ENCODE results near the gene LTC4S. TPM values are rescaled to one million over a fixed set of nuclear protein-coding genes. Genes with fewer than 3 reads are reported as not detected.

The LTC4S gene
- total RNA-seq, 2 experiments from 2014 or later = 5.7 to 6.3 TPM

DNA sequence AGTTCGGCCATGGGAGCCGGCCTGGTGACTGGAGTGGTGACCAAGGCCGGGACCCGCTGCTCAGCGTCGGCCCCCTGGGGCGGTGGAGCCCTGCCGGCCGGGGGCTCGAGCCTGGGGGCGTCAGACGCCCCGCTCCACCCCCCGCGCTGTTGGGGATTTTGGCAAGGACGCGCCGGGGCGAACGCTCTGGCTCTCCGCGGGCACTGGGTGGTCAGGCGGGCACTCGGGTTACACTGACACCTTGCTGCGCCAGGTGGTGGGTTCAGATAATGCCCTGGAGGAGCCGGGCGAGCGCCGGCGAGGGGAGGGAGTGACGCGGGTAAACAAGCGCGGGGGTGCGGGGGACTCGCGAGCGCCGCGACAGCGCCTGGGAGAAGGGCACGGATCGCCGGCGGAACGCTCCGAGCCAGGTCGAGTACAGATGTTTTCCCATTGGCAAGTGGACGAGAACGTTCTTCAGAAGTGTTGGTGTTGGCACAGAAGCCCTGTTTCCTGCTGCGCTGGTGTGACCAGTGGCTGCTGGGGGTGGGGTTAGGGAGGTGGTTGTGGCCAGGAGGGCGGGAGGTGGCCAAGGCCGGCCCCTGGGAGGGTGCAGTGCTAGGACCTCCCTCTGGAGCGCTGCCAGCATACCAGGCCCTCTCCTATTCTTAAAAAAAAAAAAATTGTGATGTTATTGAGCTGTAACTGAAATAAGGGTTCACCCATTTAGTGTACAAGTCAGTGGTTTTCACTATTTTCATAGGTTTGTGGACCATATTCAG lies 27.7 kb downstream of the LTC4S start:
- no peaks in the 10 kb centered on the region for H3K27me3 Mint-ChIP-seq
- peak overlapping the region; percentile 90 for H3K4me3 Mint-ChIP-seq
- POLR2A ChIA-PET = interaction anchor here (0.6 to 4.0 kb wide), 13 partner anchors 10 to 1441 kb away, joined by 3 to 42 read pairs (median 4); partner anchors contain the start of gene MGAT4B
- ATAC-seq (ENCODE audit: low read depth) (peak; percentile 65), DNase-seq (peak; percentile 87)
- peak overlapping the region; percentile 96 for H3K27ac Mint-ChIP-seq
- H3K9me3 Mint-ChIP-seq = no peaks in the 10 kb centered on the region
- peaks cover 29% of the 10 kb centered on the region for H3K4me1 Mint-ChIP-seq
- peaks cover 13% of the 10 kb centered on the region for H3K36me3 Mint-ChIP-seq

DNA sequence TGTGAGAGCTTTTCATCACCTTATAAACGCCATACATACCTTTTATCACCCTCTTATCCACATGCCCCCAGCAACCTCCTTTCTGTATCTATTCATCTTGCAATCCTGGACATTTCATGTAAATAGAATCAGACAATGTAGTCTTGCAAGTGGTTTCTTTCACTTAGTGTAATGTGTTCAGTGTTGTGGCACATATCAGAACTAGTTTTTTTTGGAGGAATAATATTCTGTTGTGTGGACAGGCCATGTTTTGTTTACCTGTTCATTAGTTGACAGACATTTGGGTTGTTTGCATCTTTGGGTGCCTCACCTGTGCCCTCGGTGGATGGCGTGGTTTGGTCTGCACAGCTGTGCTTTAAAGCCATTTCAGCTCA lies 28.3 kb downstream of the LTC4S start:
- Mint-ChIP-seq H3K36me3 (peaks cover 16% of the 10 kb centered on the region), H3K27ac (peak overlapping the region; percentile 96), H3K27me3 (no peaks in the 10 kb centered on the region), H3K4me3 (peak overlapping the region; percentile 90), H3K9me3 (no peaks in the 10 kb centered on the region), H3K4me1 (peaks cover 30% of the 10 kb centered on the region)
- ATAC-seq (ENCODE audit: low read depth) = no peak
- DNase-seq = no peak
- POLR2A ChIA-PET = interaction anchor here (0.6 to 1.1 kb wide), 7 partner anchors 11 to 1440 kb away, joined by 3 to 5 read pairs (median 3); no protein-coding TSS in a partner anchor

DNA sequence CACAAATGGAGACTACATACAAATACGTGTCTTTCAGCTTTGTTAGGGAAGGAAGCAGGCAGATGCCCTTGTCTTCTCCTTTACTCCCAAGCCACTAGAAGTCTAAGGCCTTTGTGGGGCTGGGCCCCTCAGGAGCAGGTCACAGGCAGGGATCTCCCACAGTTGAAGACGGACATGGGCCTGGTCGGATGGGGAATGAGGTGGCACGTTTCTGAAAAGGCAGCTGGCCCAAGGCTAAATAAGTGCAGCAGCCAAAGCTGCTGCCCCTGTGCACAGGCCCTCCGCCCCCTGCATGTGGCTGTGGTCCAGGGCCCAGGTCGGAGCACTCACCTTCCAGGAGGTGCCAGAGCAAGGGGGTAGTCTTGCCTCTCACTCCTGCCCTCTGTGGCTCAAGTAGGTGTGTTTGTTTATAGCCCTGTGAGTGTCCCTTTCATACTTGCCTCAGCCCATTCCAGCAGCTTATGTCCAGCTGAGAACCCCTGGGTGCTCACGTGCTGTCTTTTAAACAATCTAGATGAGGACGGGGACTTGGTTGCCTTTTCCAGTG lies 28.7 kb downstream of the LTC4S start:
- Mint-ChIP-seq H3K9me3 (no peaks in the 10 kb centered on the region), H3K4me1 (peaks cover 30% of the 10 kb centered on the region), H3K27me3 (no peaks in the 10 kb centered on the region), H3K27ac (peak overlapping the region; percentile 96), H3K4me3 (peak overlapping the region; percentile 90), H3K36me3 (peaks cover 16% of the 10 kb centered on the region)
- DNase-seq (no peak), ATAC-seq (ENCODE audit: low read depth) (no peak)
- POLR2A ChIA-PET = interaction anchor here (0.6 to 1.1 kb wide), 7 partner anchors 10 to 1439 kb away, joined by 3 to 5 read pairs (median 3); no protein-coding TSS in a partner anchor

DNA sequence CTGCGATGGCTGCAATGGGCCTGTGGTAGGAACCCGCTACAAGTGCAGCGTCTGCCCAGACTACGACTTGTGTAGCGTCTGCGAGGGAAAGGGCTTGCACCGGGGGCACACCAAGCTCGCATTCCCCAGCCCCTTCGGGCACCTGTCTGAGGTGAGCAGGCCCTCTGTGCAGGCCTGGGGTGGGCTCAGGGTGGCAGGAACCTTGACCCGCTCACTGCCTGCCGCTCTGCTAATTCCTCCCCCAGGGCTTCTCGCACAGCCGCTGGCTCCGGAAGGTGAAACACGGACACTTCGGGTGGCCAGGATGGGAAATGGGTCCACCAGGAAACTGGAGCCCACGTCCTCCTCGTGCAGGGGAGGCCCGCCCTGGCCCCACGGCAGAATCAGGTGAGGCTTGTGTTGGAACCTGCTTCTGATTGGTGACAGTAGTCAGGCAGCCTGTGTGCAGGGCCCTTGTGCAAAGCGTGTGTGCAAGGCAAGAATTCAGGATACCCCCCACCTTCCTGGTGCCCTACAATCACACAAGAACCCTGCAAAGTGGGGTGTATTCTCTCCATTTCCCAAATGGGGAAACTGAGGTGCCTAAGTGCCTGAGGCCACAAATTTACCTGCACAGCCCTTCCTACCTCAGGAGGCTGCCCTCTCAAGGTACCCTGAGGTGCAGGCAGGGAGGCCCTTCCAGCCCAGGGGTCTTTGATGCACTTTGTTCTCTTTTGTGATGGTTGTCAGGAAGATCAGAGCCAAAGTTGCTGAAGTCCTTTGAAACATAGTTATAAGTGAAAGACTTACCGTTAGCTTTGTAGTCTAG lies 30.4 kb downstream of the LTC4S start:
- DNase-seq (no peak), ATAC-seq (ENCODE audit: low read depth) (no peak)
- Mint-ChIP-seq H3K4me1 (peaks cover 24% of the 10 kb centered on the region), H3K27ac (no peak overlapping the region), H3K9me3 (no peaks in the 10 kb centered on the region), H3K36me3 (peaks cover 28% of the 10 kb centered on the region), H3K4me3 (no peak overlapping the region), H3K27me3 (no peaks in the 10 kb centered on the region)
- POLR2A ChIA-PET = no interaction called here

DNA sequence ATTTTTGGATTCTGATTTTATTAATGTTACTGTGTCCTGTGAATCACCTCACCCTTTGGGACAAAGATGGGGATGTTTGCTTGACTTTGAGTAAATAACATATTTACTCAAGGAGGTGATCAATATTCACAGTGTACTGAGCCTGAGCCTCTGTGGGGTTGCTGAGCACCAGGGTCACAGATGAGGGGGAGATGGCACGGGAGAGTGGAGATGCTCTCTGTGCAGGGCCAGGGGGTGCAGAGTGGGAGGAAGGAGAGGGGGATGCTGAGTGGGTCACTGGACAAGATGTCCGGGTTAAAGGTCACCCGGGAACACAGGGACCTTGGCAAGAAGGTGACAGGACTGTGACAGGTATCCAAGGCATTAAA lies 30.9 kb downstream of the LTC4S start:
- Mint-ChIP-seq H3K4me3 (no peak overlapping the region), H3K36me3 (peaks cover 33% of the 10 kb centered on the region), H3K27me3 (no peaks in the 10 kb centered on the region), H3K9me3 (no peaks in the 10 kb centered on the region), H3K27ac (no peak overlapping the region), H3K4me1 (peaks cover 22% of the 10 kb centered on the region)
- POLR2A ChIA-PET = no interaction called here
- no peak for ATAC-seq (ENCODE audit: low read depth)
- no peak for DNase-seq

DNA sequence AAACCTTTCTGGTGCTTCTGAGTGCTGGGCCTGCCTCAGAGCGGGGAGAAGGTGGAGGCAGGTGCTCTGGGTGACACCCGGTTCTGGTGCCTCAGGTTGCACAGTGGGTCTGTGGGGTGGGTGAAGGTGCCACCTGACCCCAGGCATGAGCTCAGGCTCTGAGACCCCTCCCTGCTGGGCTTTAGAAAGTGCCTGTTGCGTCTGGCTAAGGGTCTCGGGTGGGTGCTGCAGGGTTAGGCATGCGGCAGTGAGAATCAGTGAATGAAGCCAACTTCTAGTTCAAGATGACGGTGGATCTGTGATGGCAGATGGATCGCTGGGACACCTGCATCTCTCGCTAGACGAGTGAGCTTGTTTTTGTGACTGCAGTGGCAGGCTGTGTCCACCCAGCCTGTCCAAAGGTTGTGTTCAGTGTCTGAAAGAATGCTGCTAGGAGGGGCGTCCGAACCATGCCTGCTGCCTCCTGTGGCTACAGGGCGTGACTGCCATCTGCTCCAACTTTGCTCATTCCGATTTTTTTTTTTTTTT lies 31.9 kb downstream of the LTC4S start:
- POLR2A ChIA-PET = interaction anchor here (0.6 kb wide), 1 partner anchor 63 kb away, joined by 4 read pairs; no protein-coding TSS in a partner anchor
- Mint-ChIP-seq H3K27me3 (no peaks in the 10 kb centered on the region), H3K4me1 (peaks cover 16% of the 10 kb centered on the region), H3K4me3 (no peak overlapping the region), H3K9me3 (no peaks in the 10 kb centered on the region), H3K36me3 (peaks cover 39% of the 10 kb centered on the region), H3K27ac (no peak overlapping the region)
- ATAC-seq (ENCODE audit: low read depth) = no peak
- DNase-seq = no peak

DNA sequence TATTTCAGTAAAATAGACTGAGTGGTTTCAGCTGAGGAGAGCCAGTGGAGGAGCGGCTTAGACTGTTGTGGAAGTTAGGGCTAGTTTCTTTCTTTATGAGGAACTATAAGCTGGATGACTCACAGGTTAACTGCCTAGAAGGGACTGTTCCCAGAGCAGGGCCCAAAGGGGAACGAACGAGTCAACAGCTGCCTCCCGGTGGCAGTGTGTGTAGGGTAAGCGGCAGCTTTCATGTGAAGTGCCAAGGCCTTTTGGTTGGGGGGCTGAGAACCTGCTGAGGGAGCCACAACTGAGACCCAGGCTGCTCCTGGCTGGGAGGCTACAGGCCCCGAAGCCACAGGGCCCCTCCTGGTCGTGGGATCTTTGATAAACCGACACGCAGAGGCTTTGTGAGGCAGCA lies 33.9 kb downstream of the LTC4S start:
- Mint-ChIP-seq H3K27ac (peak overlapping the region; percentile 21), H3K9me3 (no peaks in the 10 kb centered on the region), H3K36me3 (peaks cover 46% of the 10 kb centered on the region), H3K27me3 (no peaks in the 10 kb centered on the region), H3K4me1 (peaks cover 8% of the 10 kb centered on the region), H3K4me3 (no peak overlapping the region)
- ATAC-seq (ENCODE audit: low read depth) (no peak), DNase-seq (no peak)
- POLR2A ChIA-PET = no interaction called here

DNA sequence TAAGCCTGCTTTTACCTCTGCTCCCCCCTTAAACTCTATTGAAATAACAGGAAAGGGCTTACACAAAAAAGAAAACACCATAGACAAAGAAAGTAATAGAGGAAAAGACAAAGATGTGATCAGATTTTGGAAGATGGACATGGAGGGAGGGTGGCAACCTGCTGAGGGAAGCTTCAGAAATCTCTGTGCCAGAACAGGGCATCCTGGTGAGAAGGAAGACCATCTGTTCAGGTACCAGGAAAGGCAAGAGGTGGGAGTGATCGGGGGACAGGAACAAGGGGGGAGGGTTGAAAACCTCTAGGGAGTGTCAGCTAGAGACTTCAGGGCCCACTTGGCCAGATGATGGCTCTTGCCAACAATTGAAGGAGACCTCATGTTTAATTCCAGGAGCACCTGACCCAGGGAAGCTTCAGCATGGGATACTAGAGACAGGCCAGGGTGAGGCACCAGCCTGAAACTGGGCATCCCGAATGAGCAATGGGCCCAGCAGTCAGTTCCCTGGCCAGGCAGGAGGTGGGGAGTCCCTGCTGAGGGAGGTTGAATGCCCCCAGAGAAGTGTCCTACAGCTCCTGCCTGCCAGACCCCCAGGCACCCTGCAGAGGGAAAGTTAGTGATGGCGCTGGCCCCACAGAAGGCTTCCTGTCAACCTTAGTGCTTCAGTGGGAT lies 35.1 kb downstream of the LTC4S start:
- POLR2A ChIA-PET = no interaction called here

DNA sequence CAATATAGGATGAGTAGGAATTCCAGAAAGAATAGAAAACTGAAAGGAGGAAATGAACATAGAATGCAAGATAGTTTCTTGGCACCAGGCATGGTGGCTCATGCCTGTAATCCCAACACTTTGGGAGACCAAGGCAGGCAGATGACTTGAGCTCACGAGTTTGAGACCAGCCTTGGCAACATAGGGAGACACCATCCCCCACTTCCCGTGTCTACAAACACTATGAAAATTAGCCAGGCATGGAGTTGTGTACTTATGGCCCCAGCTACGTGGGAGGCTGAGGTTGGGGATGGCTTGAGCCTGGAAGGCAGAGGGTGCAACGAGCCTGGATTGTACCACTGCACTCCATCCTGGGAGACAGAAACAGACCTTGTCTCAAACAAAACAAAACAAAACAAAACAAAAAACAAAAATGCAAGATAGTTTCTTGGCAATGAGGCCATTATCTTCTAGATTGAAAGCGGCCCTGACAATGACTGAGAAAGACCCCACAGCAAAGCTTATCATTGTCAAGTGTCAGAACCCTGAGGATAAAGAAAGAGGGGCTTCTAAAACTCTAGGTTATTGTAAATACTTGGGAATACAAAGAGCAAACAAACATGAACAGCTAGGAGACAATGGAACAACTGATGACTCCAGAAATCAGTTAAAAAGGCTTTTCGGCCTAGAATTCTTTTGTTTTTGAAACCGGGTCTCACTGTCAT lies 36.1 kb downstream of the LTC4S start:
- POLR2A ChIA-PET = interaction anchor here (0.6 kb wide), 1 partner anchor 87 kb away, joined by 3 read pairs; no protein-coding TSS in a partner anchor
- no peak for DNase-seq
- H3K27ac Mint-ChIP-seq = no peak overlapping the region
- H3K36me3 Mint-ChIP-seq = peaks cover 50% of the 10 kb centered on the region
- no peak for ATAC-seq (ENCODE audit: low read depth)
- no peaks in the 10 kb centered on the region for H3K27me3 Mint-ChIP-seq
- no peaks in the 10 kb centered on the region for H3K9me3 Mint-ChIP-seq
- H3K4me1 Mint-ChIP-seq = peaks cover 4% of the 10 kb centered on the region
- H3K4me3 Mint-ChIP-seq = no peak overlapping the region

More for the DNA sequence above, 35.1 kb downstream of the LTC4S start:
- peaks cover 8% of the 10 kb centered on the region for H3K4me1 Mint-ChIP-seq
- DNase-seq (no peak), ATAC-seq (ENCODE audit: low read depth) (no peak)
- no peaks in the 10 kb centered on the region for H3K9me3 Mint-ChIP-seq
- no peak overlapping the region for H3K4me3 Mint-ChIP-seq
- H3K27ac Mint-ChIP-seq = peak overlapping the region; percentile 82
- H3K36me3 Mint-ChIP-seq = peaks cover 54% of the 10 kb centered on the region
- no peaks in the 10 kb centered on the region for H3K27me3 Mint-ChIP-seq

DNA sequence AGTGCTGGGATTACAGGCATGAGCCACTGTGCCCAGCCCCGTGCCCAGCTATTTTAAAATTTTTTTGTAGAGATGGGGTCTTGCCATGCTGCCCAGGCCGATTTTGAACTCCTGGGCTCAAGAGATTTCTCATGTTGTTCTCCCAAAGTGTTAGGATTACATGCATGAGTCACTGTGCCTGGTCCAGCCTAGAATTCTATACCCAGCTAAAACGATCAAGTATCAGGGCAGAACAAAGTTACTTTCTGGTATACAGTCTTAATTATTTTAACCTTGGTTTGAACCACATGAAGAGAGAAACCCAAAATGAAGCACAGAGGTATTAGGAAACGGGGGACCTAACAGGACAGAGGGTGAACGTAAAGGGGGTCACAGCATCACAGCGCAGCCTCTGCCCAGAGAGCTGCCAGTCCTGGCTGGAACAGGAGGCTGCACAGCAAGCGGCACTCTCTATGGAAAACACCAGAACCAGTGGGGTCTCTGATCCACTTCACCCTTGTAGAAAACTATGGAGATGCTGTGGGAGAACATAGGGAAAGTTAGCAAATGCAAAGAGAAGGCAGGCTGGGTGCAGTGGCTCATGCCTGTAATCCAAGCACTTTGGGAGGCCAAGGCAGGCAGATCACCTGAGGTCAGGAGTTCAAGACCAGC lies 37.2 kb downstream of the LTC4S start:
- Mint-ChIP-seq H3K27me3 (no peaks in the 10 kb centered on the region), H3K27ac (peak overlapping the region; percentile 2), H3K9me3 (no peaks in the 10 kb centered on the region), H3K4me1 (peaks cover 4% of the 10 kb centered on the region), H3K36me3 (peaks cover 51% of the 10 kb centered on the region), H3K4me3 (no peak overlapping the region)
- ATAC-seq (ENCODE audit: low read depth) (no peak), DNase-seq (no peak)
- POLR2A ChIA-PET = no interaction called here

DNA sequence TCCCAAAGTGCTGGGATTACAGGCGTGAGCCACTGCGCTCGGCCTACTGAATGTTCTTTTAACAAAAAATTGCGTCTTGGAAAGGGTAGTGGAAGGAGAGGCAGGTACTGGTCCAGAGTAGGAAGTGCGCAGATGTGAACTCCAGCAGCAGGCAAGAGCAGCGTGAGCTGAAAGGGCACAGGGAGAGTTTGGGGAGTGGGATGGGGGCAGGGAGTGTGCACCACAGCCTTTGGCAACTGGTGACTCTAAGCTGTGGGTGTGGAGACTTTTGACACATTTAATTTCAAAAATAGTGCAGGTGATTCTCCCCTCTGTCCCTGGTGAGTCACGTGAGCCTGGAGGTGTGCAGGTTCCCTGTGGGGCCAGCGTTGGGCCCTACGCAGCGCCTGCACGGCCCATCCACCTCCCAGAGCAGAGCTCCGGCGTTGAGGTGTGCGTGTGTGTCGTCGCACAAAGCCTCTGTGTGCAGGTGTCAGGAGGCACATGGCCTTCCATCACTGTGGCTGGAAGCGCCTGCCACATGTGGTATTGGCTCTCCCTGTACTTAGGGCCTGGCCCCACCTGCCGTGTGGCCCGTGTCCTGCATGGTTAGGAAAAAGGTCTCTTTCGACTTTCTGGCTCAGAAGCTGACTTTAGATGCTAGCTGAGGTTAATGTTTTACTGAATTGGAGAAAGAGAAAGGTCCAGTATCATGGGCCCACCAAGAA lies 38.4 kb downstream of the LTC4S start:
- Mint-ChIP-seq H3K9me3 (no peaks in the 10 kb centered on the region), H3K36me3 (peaks cover 54% of the 10 kb centered on the region), H3K4me3 (no peak overlapping the region), H3K27me3 (no peaks in the 10 kb centered on the region), H3K4me1 (peaks cover 14% of the 10 kb centered on the region), H3K27ac (no peak overlapping the region)
- no peak for ATAC-seq (ENCODE audit: low read depth)
- POLR2A ChIA-PET = interaction anchor here (1.0 kb wide), 1 partner anchor 10 kb away, joined by 4 read pairs; no protein-coding TSS in a partner anchor
- DNase-seq = no peak
